Tibial artery (tissue), 4 donors: ENCODE results near the gene KRTAP10-2.

ENCODE experiments used
- DNase-seq, 2 donors: peaks; one replicate each; pipeline ENCODE4 v3.0.0-alpha.2; 2019
- H3K27ac ChIP-seq, 2 donors: fragments of 200-600 bp; sonication (generic) in 1 of 2; 1 replicate in 1 of 2; 2 replicates in 1 of 2; pipeline ENCODE4 v1.5.1; 2018 to 2019; ENCODE audit warnings: mild to moderate bottlenecking in 1 of 2
- H3K27me3 ChIP-seq, 2 donors: fragments of 200-600 bp; sonication (generic) in 1 of 2; one replicate each; pipeline versions ENCODE4 v1.5.1 to v1.6.0; 2016 to 2019
- H3K36me3 ChIP-seq, 3 donors: fragments of 200-600 bp; sonication (generic) in 2 of 3; one replicate each; pipeline ENCODE4 v1.5.1; 2016 to 2019; ENCODE audit warnings: mild to moderate bottlenecking in 2 of 3
- H3K4me1 ChIP-seq, 4 donors: fragments of 200-600 bp; sonication (generic) in 2 of 4; 1 replicate in 3 of 4; 2 replicates in 1 of 4; pipeline ENCODE4 v1.5.1; 2016 to 2019
- H3K4me3 ChIP-seq, 2 donors: fragments of 200-600 bp; sonication (generic) in 1 of 2; 1 replicate in 1 of 2; 2 replicates in 1 of 2; pipeline ENCODE4 v1.5.1; 2018 to 2019; ENCODE audit warnings: mild to moderate bottlenecking in 2 of 2
- H3K9me3 ChIP-seq, 3 donors: fragments of 200-600 bp; sonication (generic) in 1 of 3; one replicate each; pipeline ENCODE4 v1.5.1; 2016 to 2019
- CTCF ChIP-seq, 2 experiments: fragments of 200-600 bp in 1 of 2; fragments of 450-650 bp in 1 of 2; IDR thresholded peaks; one replicate each; pipeline ENCODE4 v1.5.1; 2017 to 2019; ENCODE audit warnings: antibody characterized with exemption in 2 of 2, mild to moderate bottlenecking in 1 of 2, moderate library complexity in 1 of 2
- intact Hi-C: fragments of 100-400 bp; cut with DNase I; formaldehyde crosslinking; loops from one replicate; pipeline ENCODE4 v1.15.0; 2023; ENCODE audit warnings: low total_unique reads

Gene KRTAP10-2

GRCh38 chr21:44590311-44590721, 39.0 kb upstream of the KRTAP10-2 start:
- no peak for TF ChIP-seq CTCF (IDR thresholded peaks at IDR 0.05)
- Histone ChIP-seq H3K4me3 (no peak overlapping the region), H3K27me3 (peaks cover 0 to 48% of the 10 kb centered on the region in 2 donors), H3K36me3 (no peaks in the 10 kb centered on the region), H3K9me3 (no peaks in the 10 kb centered on the region), H3K4me1 (no peaks in the 10 kb centered on the region), H3K27ac (no peak overlapping the region)
- intact Hi-C loops, result no loop called here
- no peak for DNase-seq

GRCh38 chr21:44589586-44590305, 38.4 kb upstream of the KRTAP10-2 start:
- intact Hi-C loops, result no loop called here
- peak in 1 of 2 donors; percentile 56 for DNase-seq
- Histone ChIP-seq H3K27me3 (peaks cover 0 to 49% of the 10 kb centered on the region in 2 donors), H3K36me3 (no peaks in the 10 kb centered on the region), H3K9me3 (no peaks in the 10 kb centered on the region), H3K4me1 (no peaks in the 10 kb centered on the region), H3K4me3 (no peak overlapping the region), H3K27ac (no peak overlapping the region)
- no peak for TF ChIP-seq CTCF (IDR thresholded peaks at IDR 0.05)

GRCh38 chr21:44589094-44589493, 37.8 kb upstream of the KRTAP10-2 start:
- no peaks in the 10 kb centered on the region for H3K9me3 ChIP-seq
- H3K27me3 ChIP-seq, result peaks cover 0 to 52% of the 10 kb centered on the region in 2 donors
- no peak for TF ChIP-seq CTCF (IDR thresholded peaks at IDR 0.05)
- H3K4me3 ChIP-seq, result no peak overlapping the region
- DNase-seq, result no peak
- no peaks in the 10 kb centered on the region for H3K36me3 ChIP-seq
- intact Hi-C loops, result no loop called here
- no peak overlapping the region for H3K27ac ChIP-seq
- no peaks in the 10 kb centered on the region for H3K4me1 ChIP-seq

GRCh38 chr21:44585892-44586291, 34.6 kb upstream of the KRTAP10-2 start:
- DNase-seq, result no peak
- no peak for TF ChIP-seq CTCF (IDR thresholded peaks at IDR 0.05)
- Histone ChIP-seq H3K4me1 (no peaks in the 10 kb centered on the region), H3K4me3 (no peak overlapping the region), H3K36me3 (no peaks in the 10 kb centered on the region), H3K27ac (no peak overlapping the region), H3K27me3 (peaks cover 0 to 37% of the 10 kb centered on the region in 2 donors), H3K9me3 (peaks cover 0 to 16% (median 15%) of the 10 kb centered on the region in 3 donors)
- intact Hi-C loops, result no loop called here

GRCh38 chr21:44583800-44584147, 32.5 kb upstream of the KRTAP10-2 start:
- DNase-seq, result no peak
- H3K27me3 ChIP-seq, result peaks cover 0 to 27% of the 10 kb centered on the region in 2 donors
- H3K9me3 ChIP-seq, result peaks cover 0 to 30% (median 24%) of the 10 kb centered on the region in 3 donors
- no peak for TF ChIP-seq CTCF (IDR thresholded peaks at IDR 0.05)
- no peak overlapping the region for H3K27ac ChIP-seq
- intact Hi-C loops, result no loop called here
- H3K36me3 ChIP-seq, result no peaks in the 10 kb centered on the region
- no peaks in the 10 kb centered on the region for H3K4me1 ChIP-seq
- H3K4me3 ChIP-seq, result no peak overlapping the region
